MM.1S (cell line): Measurements from ENCODE around the gene MARF1.
"Not testable (repeated sequence)": the region's sequence is repeated elsewhere in the genome, so short reads cannot be mapped to it uniquely, and the experiment has no call there.

Experiments
- DNase-seq: peaks from one replicate; pipeline ENCODE4 v3.0.0-alpha.2; 2015
- H2AFZ ChIP-seq: fragments of 300-600 bp; sonication (generic); 2 replicates; pipeline ENCODE4 v1.6.0; 2016; ENCODE audit warnings: antibody characterized with exemption, low read length
- H3F3A ChIP-seq: fragments of 300-600 bp; sonication (generic); 2 replicates; pipeline ENCODE4 v1.6.1; 2016; ENCODE audit warnings: mild to moderate bottlenecking, antibody characterized with exemption, low read length, moderate library complexity, mixed read lengths; ENCODE audit not compliant: insufficient read depth
- H3K27ac ChIP-seq: fragments of 300-600 bp; sonication (generic); 2 replicates; pipeline ENCODE4 v1.5.1; 2016; ENCODE audit warnings: mild to moderate bottlenecking, low read length
- H3K27me3 ChIP-seq: fragments of 300-600 bp; sonication (generic); replicated peaks from 2 replicates; pipeline ENCODE4 v1.6.0; 2016; ENCODE audit warnings: low read length; ENCODE audit not compliant: insufficient read depth
- H3K36me3 ChIP-seq: fragments of 300-600 bp; sonication (generic); replicated peaks from 2 replicates; pipeline ENCODE4 v1.6.1; 2016; ENCODE audit warnings: mild to moderate bottlenecking, low read length, mixed read lengths; ENCODE audit not compliant: insufficient read depth
- H3K4me1 ChIP-seq: fragments of 300-600 bp; sonication (generic); 2 replicates; pipeline ENCODE4 v1.6.1; 2016; ENCODE audit warnings: low read length, mixed read lengths
- H3K4me2 ChIP-seq: fragments of 300-600 bp; sonication (generic); 2 replicates; pipeline ENCODE4 v1.6.0; 2016; ENCODE audit warnings: low read depth, low read length
- H3K4me3 ChIP-seq: fragments of 300-600 bp; sonication (generic); 2 replicates; pipeline ENCODE4 v1.5.1; 2016; ENCODE audit warnings: low read length, mixed read lengths
- H3K79me2 ChIP-seq: fragments of 300-600 bp; sonication (generic); 2 replicates; pipeline ENCODE4 v1.6.1; 2016; ENCODE audit warnings: mixed run types, low read length, mixed read lengths
- H3K9ac ChIP-seq: fragments of 300-600 bp; sonication (generic); 2 replicates; pipeline ENCODE4 v1.6.1; 2016; ENCODE audit warnings: low read length, mixed read lengths
- H3K9me2 ChIP-seq: fragments of 300-600 bp; sonication (generic); replicated peaks from 2 replicates; pipeline ENCODE4 v1.6.1; 2016; ENCODE audit warnings: mild to moderate bottlenecking, low read length, mixed read lengths; ENCODE audit not compliant: insufficient read depth
- H3K9me3 ChIP-seq: fragments of 300-600 bp; sonication (generic); replicated peaks from 2 replicates; pipeline ENCODE4 v1.6.1; 2016; ENCODE audit warnings: mild to moderate bottlenecking, low read length, mixed read lengths; ENCODE audit not compliant: insufficient read depth
- H4K20me1 ChIP-seq: fragments of 300-600 bp; sonication (generic); 2 replicates; pipeline ENCODE4 v1.6.1; 2016; ENCODE audit warnings: mild to moderate bottlenecking, low read length, moderate library complexity, mixed read lengths; ENCODE audit not compliant: insufficient read depth
- EZH2 ChIP-seq: fragments of 300-600 bp; sonication (generic); optimal IDR thresholded peaks from 2 replicates; pipeline ENCODE3; 2017; ENCODE audit warnings: low read depth, mild to moderate bottlenecking, antibody characterized with exemption, low read length, mixed read lengths
- EZH2phosphoT487 ChIP-seq: fragments of 300-600 bp; sonication (generic); IDR thresholded peaks from 2 replicates; pipeline ENCODE4 v1.6.1; 2018; ENCODE audit warnings: antibody characterized with exemption, low read length
- TF ChIP-seq, protein P1 (sequence below): fragments of 300-600 bp; sonication (generic); IDR thresholded peaks from 2 replicates; pipeline ENCODE4 v1.5.1; 2016; ENCODE audit warnings: antibody characterized with exemption, low read length, mixed read lengths

Gene MARF1

DNA sequence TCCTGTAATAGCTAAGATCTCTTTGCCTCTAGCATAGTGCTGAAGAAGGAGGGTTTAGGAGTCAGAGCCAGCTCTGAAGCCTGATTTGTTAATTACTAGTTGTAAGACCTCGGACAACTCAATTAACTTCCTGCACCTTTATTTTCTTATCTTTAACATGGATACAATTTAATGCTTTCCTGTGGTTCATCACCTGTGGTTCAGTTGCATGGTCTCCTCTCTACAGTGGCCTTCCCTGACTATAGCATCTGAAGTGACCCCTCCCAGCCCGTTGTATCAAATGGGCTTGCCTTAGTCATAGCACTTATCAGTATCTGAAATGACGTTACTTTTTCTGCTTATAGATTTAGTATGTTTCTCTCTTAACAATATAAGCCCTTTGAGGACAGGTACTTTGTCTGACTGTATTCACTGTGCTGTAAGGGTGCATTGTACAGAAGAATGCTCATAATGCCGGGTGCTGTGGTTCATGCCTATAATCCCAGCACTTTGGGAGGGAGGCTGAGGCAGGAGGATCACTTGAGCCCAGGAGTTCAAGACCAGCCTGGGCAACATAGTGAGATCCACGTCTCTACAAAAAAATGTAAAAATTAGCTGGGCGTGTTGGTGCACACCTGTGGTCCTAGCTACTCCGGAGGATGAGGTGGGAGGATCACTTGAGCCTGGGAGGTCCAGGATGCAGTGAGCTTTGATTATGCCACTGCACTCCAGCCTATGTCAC is 4.5 kb upstream of the MARF1 start:
- no peaks in the 10 kb centered on the region for H4K20me1 ChIP-seq

DNA sequence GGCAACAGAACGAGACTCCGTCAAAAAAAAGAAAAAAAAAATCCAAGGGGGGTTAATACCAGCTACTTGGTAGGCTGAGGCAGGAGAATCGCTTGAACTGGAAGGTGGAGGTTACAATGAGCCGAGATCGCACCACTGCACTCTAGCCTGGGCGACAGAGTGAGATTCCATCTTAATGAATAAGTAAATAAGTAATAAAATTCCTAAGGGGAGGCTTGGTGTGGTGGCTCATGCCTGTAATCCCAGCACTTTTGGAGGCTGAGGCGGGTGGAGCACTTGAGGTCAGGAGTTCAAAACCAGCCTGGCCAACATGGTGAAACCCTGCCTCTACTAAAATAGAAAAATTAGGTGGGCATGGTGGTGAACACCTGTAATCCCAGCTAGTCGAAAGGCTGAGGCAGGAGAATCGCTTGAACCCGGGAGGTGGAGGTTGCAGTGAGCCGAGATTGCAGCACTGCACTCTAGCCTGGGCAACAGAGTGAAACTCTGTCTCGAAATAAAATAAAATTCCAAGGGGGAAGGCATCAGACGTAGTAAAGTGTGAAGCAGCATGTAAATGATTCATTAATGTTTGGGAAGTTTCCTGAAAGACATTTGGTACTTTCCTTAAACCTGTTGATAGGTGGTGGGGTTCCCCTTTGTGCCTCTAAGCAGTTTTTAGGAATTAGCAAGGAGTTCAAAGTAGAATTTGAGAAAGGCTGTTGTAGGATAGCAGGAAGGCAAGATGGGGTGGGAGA is 3.8 kb upstream of the MARF1 start:
- H3K79me2 ChIP-seq: peaks cover 23% of the 10 kb centered on the region
- H3K27ac ChIP-seq, H3K36me3 ChIP-seq, H3K4me2 ChIP-seq, H3K4me3 ChIP-seq, H3K9me2 ChIP-seq, H3K9me3 ChIP-seq, DNase-seq, H3K9ac ChIP-seq, H4K20me1 ChIP-seq, H2AFZ ChIP-seq, H3K27me3 ChIP-seq: not testable (repeated sequence)
- peaks cover 29% of the 10 kb centered on the region for H3K4me1 ChIP-seq
- H3F3A ChIP-seq: peaks cover 62% of the 10 kb centered on the region

More for the DNA sequence above, 4.5 kb upstream of the MARF1 start:
- Histone ChIP-seq H3K9ac (no peak overlapping the region), H3F3A (peaks cover 55% of the 10 kb centered on the region), H3K4me3 (no peak overlapping the region), H3K9me2 (no peaks in the 10 kb centered on the region), H3K36me3 (no peaks in the 10 kb centered on the region), H3K4me1 (peaks cover 33% of the 10 kb centered on the region), H3K79me2 (peaks cover 24% of the 10 kb centered on the region), H3K27me3 (no peaks in the 10 kb centered on the region), H3K9me3 (no peaks in the 10 kb centered on the region), H3K27ac (no peak overlapping the region), H2AFZ (no peak overlapping the region), H3K4me2 (no peak overlapping the region)
- DNase-seq: no peak
- TF ChIP-seq EZH2phosphoT487: no peak

DNA sequence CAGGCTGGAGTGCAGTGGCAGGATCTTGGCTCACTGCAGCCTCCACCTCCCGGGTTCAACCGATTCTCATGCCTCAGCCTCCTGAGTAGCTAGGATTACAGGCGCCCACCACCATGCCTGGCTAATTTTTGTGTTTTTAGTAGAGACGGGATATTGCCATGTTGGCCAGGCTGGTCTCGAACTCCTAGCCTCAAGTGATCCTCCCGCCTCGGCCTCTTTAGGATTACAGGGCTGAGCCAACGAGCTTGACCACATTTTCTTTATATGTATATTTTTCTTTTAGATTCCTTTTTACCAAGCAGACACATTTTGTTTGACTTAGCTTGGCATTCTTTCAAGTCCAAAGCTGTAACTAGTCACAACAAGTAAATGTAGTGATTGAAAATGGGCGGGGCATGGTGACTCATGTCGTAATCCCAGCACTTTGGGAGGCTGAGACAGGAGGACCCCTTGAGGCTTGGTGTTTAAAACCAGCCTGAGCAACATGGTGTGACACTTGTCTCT is 2.1 kb upstream of the MARF1 start:
- not testable (repeated sequence) for H2AFZ ChIP-seq, H3K9ac ChIP-seq, H3K27me3 ChIP-seq, H3K9me3 ChIP-seq, H3K4me3 ChIP-seq, H3K36me3 ChIP-seq, H4K20me1 ChIP-seq, H3K9me2 ChIP-seq, DNase-seq
- Histone ChIP-seq H3K4me2 (peak overlapping the region; percentile 94; the same call in 1 of the 2 replicates), H3F3A (peaks cover 56% of the 10 kb centered on the region), H3K79me2 (peaks cover 23% of the 10 kb centered on the region), H3K4me1 (peaks cover 40% of the 10 kb centered on the region), H3K27ac (peak overlapping the region; percentile 97; the same call in 1 of the 2 replicates)

DNA sequence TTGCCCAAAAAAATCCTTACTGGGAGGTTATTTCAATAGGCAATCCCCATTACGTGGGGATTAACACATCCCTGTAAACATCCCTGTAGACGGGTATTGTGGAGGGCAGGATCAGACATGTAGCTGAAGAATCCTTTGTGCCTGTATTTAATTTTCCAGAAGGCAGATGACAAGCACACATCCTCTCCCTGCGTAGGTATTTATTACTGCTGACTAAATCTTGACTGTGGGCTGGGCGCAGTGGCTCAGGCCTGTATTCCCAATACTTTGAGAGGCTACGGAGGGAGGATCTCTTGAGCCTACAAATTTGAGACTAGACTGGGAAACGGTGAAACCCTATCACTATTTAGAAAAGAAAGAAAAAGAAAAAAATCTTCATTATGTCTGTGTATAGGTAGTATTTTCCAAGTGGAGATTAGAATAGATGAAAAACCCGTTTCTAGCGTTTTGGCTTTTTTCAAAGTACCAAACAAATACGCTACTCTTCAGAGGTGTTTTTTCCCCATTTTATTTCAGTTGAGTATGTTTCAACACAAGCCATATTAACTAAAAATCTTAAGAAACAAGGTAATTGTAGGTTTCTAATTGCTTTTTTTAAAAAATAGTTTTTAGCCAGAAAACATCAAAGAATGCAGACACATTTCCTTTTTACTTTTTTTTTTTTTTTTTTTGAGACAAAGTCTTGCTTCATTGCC is 1.5 kb upstream of the MARF1 start:
- H3K9me2 ChIP-seq: no peaks in the 10 kb centered on the region
- H4K20me1 ChIP-seq: no peaks in the 10 kb centered on the region
- H3K4me2 ChIP-seq: peak overlapping the region; percentile 94
- peak overlapping the region; percentile 97 for H3K9ac ChIP-seq
- H3K4me1 ChIP-seq: peaks cover 37% of the 10 kb centered on the region
- peak overlapping the region; percentile 63 for H2AFZ ChIP-seq
- H3K79me2 ChIP-seq: peaks cover 27% of the 10 kb centered on the region
- no peaks in the 10 kb centered on the region for H3K9me3 ChIP-seq
- peaks cover 52% of the 10 kb centered on the region for H3F3A ChIP-seq
- H3K27me3 ChIP-seq: no peaks in the 10 kb centered on the region
- peak overlapping the region; percentile 97 for H3K27ac ChIP-seq
- H3K36me3 ChIP-seq: no peaks in the 10 kb centered on the region
- peak overlapping the region; percentile 83 for H3K4me3 ChIP-seq
- peak; percentile 36 for DNase-seq
- TF ChIP-seq, protein P1, sequence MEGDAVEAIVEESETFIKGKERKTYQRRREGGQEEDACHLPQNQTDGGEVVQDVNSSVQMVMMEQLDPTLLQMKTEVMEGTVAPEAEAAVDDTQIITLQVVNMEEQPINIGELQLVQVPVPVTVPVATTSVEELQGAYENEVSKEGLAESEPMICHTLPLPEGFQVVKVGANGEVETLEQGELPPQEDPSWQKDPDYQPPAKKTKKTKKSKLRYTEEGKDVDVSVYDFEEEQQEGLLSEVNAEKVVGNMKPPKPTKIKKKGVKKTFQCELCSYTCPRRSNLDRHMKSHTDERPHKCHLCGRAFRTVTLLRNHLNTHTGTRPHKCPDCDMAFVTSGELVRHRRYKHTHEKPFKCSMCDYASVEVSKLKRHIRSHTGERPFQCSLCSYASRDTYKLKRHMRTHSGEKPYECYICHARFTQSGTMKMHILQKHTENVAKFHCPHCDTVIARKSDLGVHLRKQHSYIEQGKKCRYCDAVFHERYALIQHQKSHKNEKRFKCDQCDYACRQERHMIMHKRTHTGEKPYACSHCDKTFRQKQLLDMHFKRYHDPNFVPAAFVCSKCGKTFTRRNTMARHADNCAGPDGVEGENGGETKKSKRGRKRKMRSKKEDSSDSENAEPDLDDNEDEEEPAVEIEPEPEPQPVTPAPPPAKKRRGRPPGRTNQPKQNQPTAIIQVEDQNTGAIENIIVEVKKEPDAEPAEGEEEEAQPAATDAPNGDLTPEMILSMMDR: no peak
- no peak for TF ChIP-seq EZH2
